SK-N-SH (cell line): Measurements from ENCODE around the gene ABHD15. TPM values are rescaled to one million over a fixed set of nuclear protein-coding genes. Genes with fewer than 3 reads are reported as not detected.

Experiments used
- CTCF ChIA-PET: fragments of 300-600, 350-600 bp; formaldehyde crosslinking; extraction: SDS; loops from one replicate; lab custom pipeline; 2021; lab: Yijun Ruan, JAX
- POLR2A ChIA-PET: fragments of 350-600 bp; sonication (Branson Sonifier 250); formaldehyde crosslinking; extraction: SDS; loops from one replicate; lab custom pipeline; 2020; ENCODE audit warnings: antibody characterized with exemption, inconsistent platforms; lab: Yijun Ruan, JAX
- DNase-seq: peaks from one replicate; pipeline ENCODE4 v3.0.0; 2012
- H2AFZ ChIP-seq: fragments of 200-600 bp; sonication (generic); 2 replicates; pipeline ENCODE4 v1.8.1; 2016; ENCODE audit warnings: antibody characterized with exemption, mild to moderate bottlenecking, low read depth
- H3F3A ChIP-seq: fragments of 200-600 bp; sonication (generic); replicated peaks from 2 replicates; pipeline ENCODE3; 2016; ENCODE audit warnings: antibody characterized with exemption, mild to moderate bottlenecking; ENCODE audit not compliant: insufficient read depth
- H3K27ac ChIP-seq, 2 experiments: fragments of 200-500 bp in 1 of 2; fragments of 200-600 bp in 1 of 2; sonication (Bioruptor generic) in 1 of 2; sonication (generic), shearing (Covaris generic) in 1 of 2; 2 replicates each; pipeline versions ENCODE4 v1.5.1 to v1.6.1; 2014 to 2016; ENCODE audit warnings: low read depth in 2 of 2, inconsistent platforms in 1 of 2, low read length in 1 of 2, mild to moderate bottlenecking in 1 of 2, mixed read lengths in 1 of 2
- H3K27me3 ChIP-seq: fragments of 200-600 bp; sonication (generic), shearing (Covaris generic); 2 replicates; pipeline ENCODE4 v1.6.1; 2016; ENCODE audit warnings: mixed run types; ENCODE audit not compliant: insufficient read depth
- H3K36me3 ChIP-seq, 2 experiments: fragments of 200-500 bp in 1 of 2; fragments of 200-600 bp in 1 of 2; sonication (Bioruptor generic) in 1 of 2; sonication (generic) in 1 of 2; replicated peaks in 1 of 2; 2 replicates each; pipeline versions ENCODE3 to v1.5.1; 2014 to 2016; ENCODE audit warnings: low read length in 1 of 2, mild to moderate bottlenecking in 1 of 2; ENCODE audit not compliant: insufficient read depth in 2 of 2, control insufficient read depth in 1 of 2
- H3K4me1 ChIP-seq, 2 experiments: fragments of 200-500 bp in 1 of 2; fragments of 200-600 bp in 1 of 2; sonication (Bioruptor generic) in 1 of 2; sonication (generic), shearing (Covaris generic) in 1 of 2; 2 replicates each; pipeline versions ENCODE4 v1.5.1 to v1.6.1; 2014 to 2016; ENCODE audit warnings: low read depth in 1 of 2, low read length in 1 of 2, mixed run types in 1 of 2; ENCODE audit not compliant: insufficient read depth in 2 of 2, control insufficient read depth in 1 of 2
- H3K4me2 ChIP-seq: fragments of 200-600 bp; sonication (generic), shearing (Covaris generic); 2 replicates; pipeline ENCODE4 v1.6.1; 2017; ENCODE audit warnings: mixed run types
- H3K4me3 ChIP-seq, 2 experiments: fragments of 200-500 bp in 1 of 2; fragments of 200-600 bp in 1 of 2; sonication (Bioruptor generic) in 1 of 2; sonication (generic), shearing (Covaris generic) in 1 of 2; 2 replicates each; pipeline versions ENCODE4 v1.5.1 to v1.8.1; 2014 to 2016; ENCODE audit warnings: low read depth in 2 of 2, inconsistent platforms in 1 of 2, low read length in 1 of 2, mild to moderate bottlenecking in 1 of 2, mixed read lengths in 1 of 2, moderate library complexity in 1 of 2
- H3K79me2 ChIP-seq: fragments of 200-600 bp; sonication (generic); 2 replicates; pipeline ENCODE4 v1.8.1; 2017; ENCODE audit warnings: mild to moderate bottlenecking; ENCODE audit not compliant: insufficient read depth
- H3K9ac ChIP-seq: fragments of 200-600 bp; sonication (generic); 2 replicates; pipeline ENCODE4 v1.6.1; 2017; ENCODE audit warnings: mixed run types
- H3K9me2 ChIP-seq: fragments of 200-600 bp; sonication (generic); 2 replicates; pipeline ENCODE4 v1.6.1; 2017; ENCODE audit warnings: mixed run types
- H3K9me3 ChIP-seq: fragments of 200-600 bp; sonication (generic); 2 replicates; pipeline ENCODE4 v1.6.1; 2017; ENCODE audit warnings: mixed run types, mild to moderate bottlenecking, moderate library complexity
- H4K20me1 ChIP-seq: fragments of 200-600 bp; sonication (generic); 2 replicates; pipeline ENCODE4 v1.6.1; 2017; ENCODE audit warnings: mild to moderate bottlenecking, mixed run types; ENCODE audit not compliant: insufficient read depth
- EP300 ChIP-seq, 2 experiments: IDR thresholded peaks; 2 replicates each; pipeline versions ENCODE4 v1.4.0 to v1.6.1; 2012; ENCODE audit warnings: borderline replicate concordance in 1 of 2, low read depth in 1 of 2, low read length in 1 of 2
- FOXJ3 ChIP-seq: sonication (generic); formaldehyde crosslinking; IDR thresholded peaks from 2 replicates; pipeline ENCODE4 v1.5.1; 2020; ENCODE audit warnings: mild to moderate bottlenecking, missing genetic modification reagents
- FOXM1 ChIP-seq: IDR thresholded peaks from 2 replicates; pipeline ENCODE4 v1.4.0; 2012; ENCODE audit warnings: low read depth, mild to moderate bottlenecking
- GABPA ChIP-seq: IDR thresholded peaks from 2 replicates; pipeline ENCODE4 v1.4.0; 2012; ENCODE audit warnings: low read depth, mild to moderate bottlenecking
- JUND ChIP-seq: IDR thresholded peaks from 2 replicates; pipeline ENCODE4 v1.4.0; 2012
- MEF2A ChIP-seq: IDR thresholded peaks from 2 replicates; pipeline ENCODE4 v1.4.0; 2012; ENCODE audit warnings: low read depth, borderline replicate concordance
- MXI1 ChIP-seq: IDR thresholded peaks from 2 replicates; pipeline ENCODE4 v1.6.1; 2012; ENCODE audit warnings: mild to moderate bottlenecking, low read depth, low read length, improper control_type of control experiment
- NFIC ChIP-seq: IDR thresholded peaks from 2 replicates; pipeline ENCODE4 v1.4.0; 2012; ENCODE audit warnings: borderline replicate concordance
- RAD21 ChIP-seq: IDR thresholded peaks from 2 replicates; pipeline ENCODE4 v1.6.1; 2012; ENCODE audit warnings: mild to moderate bottlenecking, low read length
- RFX5 ChIP-seq: IDR thresholded peaks from 2 replicates; pipeline ENCODE4 v1.6.1; 2012; ENCODE audit warnings: mild to moderate bottlenecking, improper control_type of control experiment, low read length
- TEAD4 ChIP-seq: IDR thresholded peaks from 2 replicates; pipeline ENCODE4 v1.4.0; 2012; ENCODE audit warnings: mild to moderate bottlenecking, borderline replicate concordance; ENCODE audit not compliant: insufficient read depth
- USF2 ChIP-seq: fragments of 150-350 bp; IDR thresholded peaks from 2 replicates; pipeline ENCODE4 v1.6.1; 2017; ENCODE audit warnings: antibody characterized with exemption, low read length, low read depth, borderline replicate concordance
- YY1 ChIP-seq: IDR thresholded peaks from 2 replicates; pipeline ENCODE4 v1.4.0; 2012; ENCODE audit warnings: low read depth, mild to moderate bottlenecking
- WGBS: methylation state at CpG from one replicate; pipeline ENCODE4 v1.1.6; 2017; ENCODE audit warnings: low lambda C conversion rate; 5-methylcytosine and 5-hydroxymethylcytosine counted together
- polyA plus RNA-seq, 3 experiments: library from polyadenylated mRNA; depleted of rRNA; stranded (reverse); fragments of >200 nt; gene quantifications; 2 replicates each; pipeline ENCODE4 v1.2.3, GENCODE V29; 2012
- TF ChIP-seq, protein P1 (sequence below): fragments of 150-350 bp; IDR thresholded peaks from 2 replicates; pipeline ENCODE4 v1.6.1; 2016; ENCODE audit warnings: mild to moderate bottlenecking, low read depth, low read length
- TF ChIP-seq, protein P2 (sequence below): IDR thresholded peaks from 2 replicates; pipeline ENCODE4; 2012
- TF ChIP-seq, protein P3 (sequence below): IDR thresholded peaks from 2 replicates; pipeline ENCODE4 v1.6.1; 2012; ENCODE audit warnings: mild to moderate bottlenecking, low read depth, low read length, moderate library complexity
- TF ChIP-seq, protein P4 (sequence below): IDR thresholded peaks from 2 replicates; pipeline ENCODE4 v1.4.0; 2012; ENCODE audit warnings: low read depth, borderline replicate concordance
- TF ChIP-seq, protein P5 (sequence below): IDR thresholded peaks from 2 replicates; pipeline ENCODE4 v1.4.0; 2012; ENCODE audit warnings: low read depth, borderline replicate concordance

Gene ABHD15
- polyA plus RNA-seq, 1 of the 3 experiments (the other 2 are of a cell fraction) = 7.0 TPM

DNA sequence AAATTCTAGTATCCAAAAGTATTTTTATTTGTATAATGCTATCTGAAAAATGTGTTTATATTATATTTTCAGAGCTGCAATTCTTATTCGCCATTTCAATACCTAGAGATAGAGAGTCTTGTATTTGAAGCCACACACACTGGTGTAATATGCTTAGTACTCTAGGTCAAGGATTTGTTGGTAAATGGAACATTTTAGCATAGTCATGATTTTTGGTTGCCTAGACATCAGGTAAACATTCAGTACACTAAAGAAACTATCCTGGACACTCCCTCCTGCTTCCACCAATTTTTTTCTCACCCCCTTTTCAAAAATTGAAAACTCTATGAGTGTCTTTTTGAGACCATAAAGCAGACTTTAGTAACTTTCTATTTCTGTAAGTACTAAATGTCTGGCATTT lies 20.8 kb downstream of the ABHD15 start:
- Histone ChIP-seq H3K36me3 (peaks cover 45 to 55% of the 10 kb centered on the region in 2 experiments), H3K4me3 (no peak overlapping the region), H3K4me1 (peaks cover 4 to 7% of the 10 kb centered on the region in 2 experiments; a peak in 3 of 4 replicates), H2AFZ (no peak overlapping the region), H3K27me3 (no peaks in the 10 kb centered on the region), H3F3A (no peaks in the 10 kb centered on the region), H3K79me2 (no peaks in the 10 kb centered on the region), H4K20me1 (no peaks in the 10 kb centered on the region), H3K27ac (no peak overlapping the region), H3K9me3 (no peaks in the 10 kb centered on the region), H3K9me2 (no peaks in the 10 kb centered on the region), H3K4me2 (no peak overlapping the region), H3K9ac (no peak overlapping the region)
- DNase-seq = no peak
- 100% methylated on average over 1 of the region's 1 CpG for WGBS
- ChIA-PET POLR2A (no interaction called here), CTCF (interaction anchor here (0.6 to 3.1 kb wide), 3 partner anchors 9 to 176 kb away, joined by 3 to 14 read pairs (median 4); no protein-coding TSS in a partner anchor)
- TF ChIP-seq, protein P1, sequence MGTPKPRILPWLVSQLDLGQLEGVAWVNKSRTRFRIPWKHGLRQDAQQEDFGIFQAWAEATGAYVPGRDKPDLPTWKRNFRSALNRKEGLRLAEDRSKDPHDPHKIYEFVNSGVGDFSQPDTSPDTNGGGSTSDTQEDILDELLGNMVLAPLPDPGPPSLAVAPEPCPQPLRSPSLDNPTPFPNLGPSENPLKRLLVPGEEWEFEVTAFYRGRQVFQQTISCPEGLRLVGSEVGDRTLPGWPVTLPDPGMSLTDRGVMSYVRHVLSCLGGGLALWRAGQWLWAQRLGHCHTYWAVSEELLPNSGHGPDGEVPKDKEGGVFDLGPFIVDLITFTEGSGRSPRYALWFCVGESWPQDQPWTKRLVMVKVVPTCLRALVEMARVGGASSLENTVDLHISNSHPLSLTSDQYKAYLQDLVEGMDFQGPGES = no peak
- TF ChIP-seq JUND (no peak), MEF2A (no peak), MXI1 (no peak), GABPA (no peak), TEAD4 (no peak), FOXM1 (no peak), EP300 (IDR thresholded peaks at IDR 0.05; ENCODE audit: borderline replicate concordance in 1 of 2, low read depth in 1 of 2, low read length in 1 of 2) (no peak), FOXJ3 (CRISPR knock-in tag) (no peak), NFIC (no peak), YY1 (no peak), RAD21 (no peak), USF2 (no peak), RFX5 (no peak)
- TF ChIP-seq, protein P2, sequence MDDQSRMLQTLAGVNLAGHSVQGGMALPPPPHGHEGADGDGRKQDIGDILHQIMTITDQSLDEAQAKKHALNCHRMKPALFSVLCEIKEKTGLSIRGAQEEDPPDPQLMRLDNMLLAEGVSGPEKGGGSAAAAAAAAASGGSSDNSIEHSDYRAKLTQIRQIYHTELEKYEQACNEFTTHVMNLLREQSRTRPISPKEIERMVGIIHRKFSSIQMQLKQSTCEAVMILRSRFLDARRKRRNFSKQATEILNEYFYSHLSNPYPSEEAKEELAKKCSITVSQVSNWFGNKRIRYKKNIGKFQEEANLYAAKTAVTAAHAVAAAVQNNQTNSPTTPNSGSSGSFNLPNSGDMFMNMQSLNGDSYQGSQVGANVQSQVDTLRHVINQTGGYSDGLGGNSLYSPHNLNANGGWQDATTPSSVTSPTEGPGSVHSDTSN = no peak
- TF ChIP-seq, protein P3, sequence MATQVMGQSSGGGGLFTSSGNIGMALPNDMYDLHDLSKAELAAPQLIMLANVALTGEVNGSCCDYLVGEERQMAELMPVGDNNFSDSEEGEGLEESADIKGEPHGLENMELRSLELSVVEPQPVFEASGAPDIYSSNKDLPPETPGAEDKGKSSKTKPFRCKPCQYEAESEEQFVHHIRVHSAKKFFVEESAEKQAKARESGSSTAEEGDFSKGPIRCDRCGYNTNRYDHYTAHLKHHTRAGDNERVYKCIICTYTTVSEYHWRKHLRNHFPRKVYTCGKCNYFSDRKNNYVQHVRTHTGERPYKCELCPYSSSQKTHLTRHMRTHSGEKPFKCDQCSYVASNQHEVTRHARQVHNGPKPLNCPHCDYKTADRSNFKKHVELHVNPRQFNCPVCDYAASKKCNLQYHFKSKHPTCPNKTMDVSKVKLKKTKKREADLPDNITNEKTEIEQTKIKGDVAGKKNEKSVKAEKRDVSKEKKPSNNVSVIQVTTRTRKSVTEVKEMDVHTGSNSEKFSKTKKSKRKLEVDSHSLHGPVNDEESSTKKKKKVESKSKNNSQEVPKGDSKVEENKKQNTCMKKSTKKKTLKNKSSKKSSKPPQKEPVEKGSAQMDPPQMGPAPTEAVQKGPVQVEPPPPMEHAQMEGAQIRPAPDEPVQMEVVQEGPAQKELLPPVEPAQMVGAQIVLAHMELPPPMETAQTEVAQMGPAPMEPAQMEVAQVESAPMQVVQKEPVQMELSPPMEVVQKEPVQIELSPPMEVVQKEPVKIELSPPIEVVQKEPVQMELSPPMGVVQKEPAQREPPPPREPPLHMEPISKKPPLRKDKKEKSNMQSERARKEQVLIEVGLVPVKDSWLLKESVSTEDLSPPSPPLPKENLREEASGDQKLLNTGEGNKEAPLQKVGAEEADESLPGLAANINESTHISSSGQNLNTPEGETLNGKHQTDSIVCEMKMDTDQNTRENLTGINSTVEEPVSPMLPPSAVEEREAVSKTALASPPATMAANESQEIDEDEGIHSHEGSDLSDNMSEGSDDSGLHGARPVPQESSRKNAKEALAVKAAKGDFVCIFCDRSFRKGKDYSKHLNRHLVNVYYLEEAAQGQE = no peak
- TF ChIP-seq, protein P4, sequence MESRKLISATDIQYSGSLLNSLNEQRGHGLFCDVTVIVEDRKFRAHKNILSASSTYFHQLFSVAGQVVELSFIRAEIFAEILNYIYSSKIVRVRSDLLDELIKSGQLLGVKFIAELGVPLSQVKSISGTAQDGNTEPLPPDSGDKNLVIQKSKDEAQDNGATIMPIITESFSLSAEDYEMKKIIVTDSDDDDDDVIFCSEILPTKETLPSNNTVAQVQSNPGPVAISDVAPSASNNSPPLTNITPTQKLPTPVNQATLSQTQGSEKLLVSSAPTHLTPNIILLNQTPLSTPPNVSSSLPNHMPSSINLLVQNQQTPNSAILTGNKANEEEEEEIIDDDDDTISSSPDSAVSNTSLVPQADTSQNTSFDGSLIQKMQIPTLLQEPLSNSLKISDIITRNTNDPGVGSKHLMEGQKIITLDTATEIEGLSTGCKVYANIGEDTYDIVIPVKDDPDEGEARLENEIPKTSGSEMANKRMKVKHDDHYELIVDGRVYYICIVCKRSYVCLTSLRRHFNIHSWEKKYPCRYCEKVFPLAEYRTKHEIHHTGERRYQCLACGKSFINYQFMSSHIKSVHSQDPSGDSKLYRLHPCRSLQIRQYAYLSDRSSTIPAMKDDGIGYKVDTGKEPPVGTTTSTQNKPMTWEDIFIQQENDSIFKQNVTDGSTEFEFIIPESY = no peak
- TF ChIP-seq, protein P5, sequence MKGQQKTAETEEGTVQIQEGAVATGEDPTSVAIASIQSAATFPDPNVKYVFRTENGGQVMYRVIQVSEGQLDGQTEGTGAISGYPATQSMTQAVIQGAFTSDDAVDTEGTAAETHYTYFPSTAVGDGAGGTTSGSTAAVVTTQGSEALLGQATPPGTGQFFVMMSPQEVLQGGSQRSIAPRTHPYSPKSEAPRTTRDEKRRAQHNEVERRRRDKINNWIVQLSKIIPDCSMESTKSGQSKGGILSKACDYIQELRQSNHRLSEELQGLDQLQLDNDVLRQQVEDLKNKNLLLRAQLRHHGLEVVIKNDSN = no peak
